Measurements from ENCODE around the gene FNDC3B.

The FNDC3B gene

GRCh38 chr3:172292422-172292821, 253.0 kb downstream of the FNDC3B start:
- no peak for DNase-seq (ENCODE audit: low spot score)

- no peak for DNase-seq (ENCODE audit: low spot score)
These were observed 253.7 kb downstream of the FNDC3B start for GRCh38 chr3:172293093-172293492.

GRCh38 chr3:172294223-172294806, 254.9 kb downstream of the FNDC3B start:
- DNase-seq (ENCODE audit: low spot score): no peak

- DNase-seq (ENCODE audit: low spot score): no peak
These were observed 257.0 kb downstream of the FNDC3B start for GRCh38 chr3:172296248-172296974.

- DNase-seq (ENCODE audit: low spot score): no peak
These were observed 257.6 kb downstream of the FNDC3B start for GRCh38 chr3:172296975-172297332.

- no peak for DNase-seq (ENCODE audit: low spot score)
These were observed 258.9 kb downstream of the FNDC3B start for GRCh38 chr3:172298247-172298646.

GRCh38 chr3:172300187-172300586, 260.8 kb downstream of the FNDC3B start:
- no peak for DNase-seq (ENCODE audit: low spot score)

- DNase-seq (ENCODE audit: low spot score): no peak
These were observed 261.5 kb downstream of the FNDC3B start for GRCh38 chr3:172300862-172301261.

GRCh38 chr3:172302203-172302602, 262.8 kb downstream of the FNDC3B start:
- no peak for DNase-seq (ENCODE audit: low spot score)

GRCh38 chr3:172303181-172303580, 263.8 kb downstream of the FNDC3B start:
- no peak for DNase-seq (ENCODE audit: low spot score)

GRCh38 chr3:172303941-172304558, 264.7 kb downstream of the FNDC3B start:
- no peak for DNase-seq (ENCODE audit: low spot score)

GRCh38 chr3:172305552-172305951, 266.2 kb downstream of the FNDC3B start:
- no peak for DNase-seq (ENCODE audit: low spot score)

- no peak for DNase-seq (ENCODE audit: low spot score)
These were observed 266.6 kb downstream of the FNDC3B start for GRCh38 chr3:172305974-172306373.

GRCh38 chr3:172307141-172307560, 267.8 kb downstream of the FNDC3B start:
- DNase-seq (ENCODE audit: low spot score): no peak

GRCh38 chr3:172309059-172309458, 269.7 kb downstream of the FNDC3B start:
- DNase-seq (ENCODE audit: low spot score): no peak

GRCh38 chr3:172309741-172310427, 270.5 kb downstream of the FNDC3B start:
- no peak for DNase-seq (ENCODE audit: low spot score)

- no peak for DNase-seq (ENCODE audit: low spot score)
These were observed 271.0 kb downstream of the FNDC3B start for GRCh38 chr3:172310428-172310760.

- DNase-seq (ENCODE audit: low spot score): no peak
These were observed 271.8 kb downstream of the FNDC3B start for GRCh38 chr3:172311217-172311616.

GRCh38 chr3:172312001-172312400, 272.6 kb downstream of the FNDC3B start:
- DNase-seq (ENCODE audit: low spot score): no peak

- no peak for DNase-seq (ENCODE audit: low spot score)
These were observed 273.3 kb downstream of the FNDC3B start for GRCh38 chr3:172312711-172313110.

GRCh38 chr3:172313671-172314070, 274.3 kb downstream of the FNDC3B start:
- DNase-seq (ENCODE audit: low spot score): no peak

GRCh38 chr3:172314591-172315160, 275.3 kb downstream of the FNDC3B start:
- DNase-seq (ENCODE audit: low spot score): no peak
